Caco-2 (cell line): ENCODE results near the gene CMTM7. TPM values are rescaled to one million over a fixed set of nuclear protein-coding genes. Genes with fewer than 3 reads are reported as not detected.

Source experiments
- BruUV-seq: library from RNA; stranded (reverse); fragments of 400-500 nt; replicated peaks from 2 replicates; lab custom pipeline; 2021; lab: Mats Ljungman, UMichigan
- CTCF ChIA-PET: fragments of 300-600 bp; sonication (Branson Sonifier 250); formaldehyde crosslinking; loops from one replicate; lab custom pipeline; 2022; ENCODE audit warnings: antibody characterized with exemption; lab: Charles Lee
- POLR2A ChIA-PET: fragments of 300-600 bp; sonication (Branson Sonifier 250); formaldehyde crosslinking; loops from one replicate; lab custom pipeline; 2022; ENCODE audit warnings: antibody characterized with exemption; lab: Charles Lee
- DNase-seq, 2 experiments: peaks; one replicate each; pipeline versions ENCODE4 v3.0.0 to v3.0.0-alpha.2; 2020 to 2022
- H3K27me3 ChIP-seq: replicated peaks from 2 replicates; pipeline ENCODE4 v1.6.0; 2011; ENCODE audit warnings: low read length; ENCODE audit not compliant: control insufficient read depth, insufficient read depth
- H3K36me3 ChIP-seq: 2 replicates; pipeline ENCODE4 v1.5.1; 2011; ENCODE audit warnings: low read length; ENCODE audit not compliant: control insufficient read depth, insufficient read depth
- H3K4me1 ChIP-seq: fragments of 250-450 bp; sonication (Bioruptor Pico); 2 replicates; pipeline ENCODE4 v1.5.1; 2020; ENCODE audit warnings: mild to moderate bottlenecking
- H3K4me3 ChIP-seq: 2 replicates; pipeline ENCODE4 v1.5.1; 2011; ENCODE audit warnings: low read depth, mild to moderate bottlenecking, control low read depth, low read length
- H3K9me3 ChIP-seq: fragments of 250-450 bp; sonication (Bioruptor Pico); 2 replicates; pipeline ENCODE4 v1.5.1; 2020; ENCODE audit warnings: mild to moderate bottlenecking, moderate library complexity
- H3K27ac Mint-ChIP-seq: one replicate; pipeline ENCODE4 v1.8.0; 2022; ENCODE audit warnings: mixed read lengths; ENCODE audit not compliant: unreplicated experiment
- H3K27me3 Mint-ChIP-seq: one replicate; pipeline ENCODE4 v1.8.0; 2022; ENCODE audit warnings: mixed read lengths; ENCODE audit not compliant: insufficient read depth, unreplicated experiment
- H3K36me3 Mint-ChIP-seq: one replicate; pipeline ENCODE4 v1.8.0; 2022; ENCODE audit warnings: mild to moderate bottlenecking, mixed read lengths; ENCODE audit not compliant: insufficient read depth, unreplicated experiment
- H3K4me1 Mint-ChIP-seq: one replicate; pipeline ENCODE4 v1.8.0; 2022; ENCODE audit warnings: low read depth, mixed read lengths; ENCODE audit not compliant: unreplicated experiment
- H3K4me3 Mint-ChIP-seq: one replicate; pipeline ENCODE4 v1.8.0; 2022; ENCODE audit warnings: mild to moderate bottlenecking, moderate library complexity, mixed read lengths; ENCODE audit not compliant: unreplicated experiment
- H3K9me3 Mint-ChIP-seq: one replicate; pipeline ENCODE4 v1.8.0; 2022; ENCODE audit warnings: mixed read lengths; ENCODE audit not compliant: unreplicated experiment
- intact Hi-C: fragments of 100-400 bp; cut with micrococcal nuclease; formaldehyde crosslinking; loops from one replicate; pipeline ENCODE4 v1.10.0; 2022; ENCODE audit not compliant: unreplicated experiment
- total RNA-seq: library from RNA; stranded (reverse); gene quantifications from 2 replicates; pipeline ENCODE4 v1.2.3, GENCODE V29; 2022
- TF ChIP-seq, protein P1 (sequence below), 2 experiments: fragments of 200-600 bp in 1 of 2; IDR thresholded peaks; 1 replicate in 1 of 2; 2 replicates in 1 of 2; pipeline versions ENCODE4 v1.5.1 to v1.8.0; 2011 to 2022; ENCODE audit warnings: antibody characterized with exemption in 1 of 2, control low read depth in 1 of 2, inconsistent platforms in 1 of 2, low read depth in 1 of 2, low read length in 1 of 2, mild to moderate bottlenecking in 1 of 2, moderate library complexity in 1 of 2; ENCODE audit not compliant: insufficient read depth in 1 of 2, severe bottlenecking in 1 of 2, unreplicated experiment in 1 of 2

CMTM7 gene
- total RNA-seq, 1 experiment from 2014 or later: 27.0 TPM

DNA sequence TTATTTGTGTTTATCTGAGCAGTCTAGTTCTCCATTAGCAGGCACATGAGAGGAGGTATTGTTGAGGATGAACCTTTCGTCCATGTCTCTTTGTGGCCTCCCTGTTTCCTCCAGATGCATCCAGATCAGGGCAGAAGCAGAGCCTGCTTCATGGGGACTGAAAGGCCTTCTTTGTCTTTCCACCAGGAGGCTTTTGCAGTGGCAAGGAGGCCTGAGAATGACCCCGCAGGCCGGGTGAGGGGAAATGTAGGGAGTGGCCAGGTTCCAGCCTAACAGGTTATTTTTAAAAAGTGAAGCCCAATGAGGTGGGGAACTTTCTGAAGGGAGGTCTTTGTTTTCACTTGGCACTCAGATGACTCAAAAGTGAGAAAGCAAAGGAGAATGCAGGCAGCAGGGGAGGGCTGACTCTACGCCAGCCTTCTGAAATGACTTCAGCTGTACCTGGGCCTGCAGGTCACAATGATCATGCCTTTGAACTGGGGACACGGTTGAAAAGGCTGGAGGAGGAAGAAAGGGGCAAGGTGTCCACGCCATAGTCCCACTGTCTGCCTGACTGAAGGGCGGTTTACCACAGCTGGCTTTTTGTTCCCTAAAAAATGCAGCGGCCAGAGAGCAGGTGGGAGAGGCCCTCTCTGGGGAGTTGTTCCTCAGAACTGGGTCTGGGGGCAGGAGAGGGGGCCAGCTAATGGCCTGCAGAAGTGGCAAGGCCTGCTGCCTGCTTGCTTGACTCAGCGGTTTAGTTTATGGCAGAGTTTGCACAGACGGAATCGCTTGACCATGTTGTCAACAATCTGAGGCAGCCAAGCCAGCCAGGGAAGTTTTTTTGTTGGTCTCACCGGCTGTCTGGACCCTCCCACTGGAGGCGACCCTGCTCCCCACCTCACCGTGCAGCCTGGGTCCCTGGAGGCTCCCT is 28.7 kb downstream of the CMTM7 start:
- intact Hi-C loops: no loop called here
- H3K9me3 ChIP-seq: no peaks in the 10 kb centered on the region; the same call in 1 of the 2 replicates
- H3K4me3 Mint-ChIP-seq: peak overlapping the region; percentile 41
- H3K4me3 ChIP-seq: no peak overlapping the region
- ChIA-PET POLR2A (no interaction called here), CTCF (no interaction called here)
- peaks cover 5% of the 10 kb centered on the region for H3K36me3 Mint-ChIP-seq
- no TSS peak for BruUV-seq
- peak; percentile 75 to 82 for DNase-seq
- peaks cover 8% of the 10 kb centered on the region for H3K9me3 Mint-ChIP-seq
- H3K4me1 ChIP-seq: peaks cover 31% of the 10 kb centered on the region
- TF ChIP-seq, protein P1, sequence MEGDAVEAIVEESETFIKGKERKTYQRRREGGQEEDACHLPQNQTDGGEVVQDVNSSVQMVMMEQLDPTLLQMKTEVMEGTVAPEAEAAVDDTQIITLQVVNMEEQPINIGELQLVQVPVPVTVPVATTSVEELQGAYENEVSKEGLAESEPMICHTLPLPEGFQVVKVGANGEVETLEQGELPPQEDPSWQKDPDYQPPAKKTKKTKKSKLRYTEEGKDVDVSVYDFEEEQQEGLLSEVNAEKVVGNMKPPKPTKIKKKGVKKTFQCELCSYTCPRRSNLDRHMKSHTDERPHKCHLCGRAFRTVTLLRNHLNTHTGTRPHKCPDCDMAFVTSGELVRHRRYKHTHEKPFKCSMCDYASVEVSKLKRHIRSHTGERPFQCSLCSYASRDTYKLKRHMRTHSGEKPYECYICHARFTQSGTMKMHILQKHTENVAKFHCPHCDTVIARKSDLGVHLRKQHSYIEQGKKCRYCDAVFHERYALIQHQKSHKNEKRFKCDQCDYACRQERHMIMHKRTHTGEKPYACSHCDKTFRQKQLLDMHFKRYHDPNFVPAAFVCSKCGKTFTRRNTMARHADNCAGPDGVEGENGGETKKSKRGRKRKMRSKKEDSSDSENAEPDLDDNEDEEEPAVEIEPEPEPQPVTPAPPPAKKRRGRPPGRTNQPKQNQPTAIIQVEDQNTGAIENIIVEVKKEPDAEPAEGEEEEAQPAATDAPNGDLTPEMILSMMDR (IDR thresholded peaks at IDR 0.05; ENCODE audit: insufficient read depth in 1 of 2, low read depth in 1 of 2, low read length in 1 of 2, severe bottlenecking in 1 of 2, unreplicated experiment in 1 of 2): peak in 1 of 2 experiments; percentile 52
- no peaks in the 10 kb centered on the region for H3K27me3 ChIP-seq
- H3K27ac Mint-ChIP-seq: peak overlapping the region; percentile 77
- no peaks in the 10 kb centered on the region for H3K27me3 Mint-ChIP-seq
- peaks cover 20% of the 10 kb centered on the region for H3K4me1 Mint-ChIP-seq
- no peaks in the 10 kb centered on the region for H3K36me3 ChIP-seq

DNA sequence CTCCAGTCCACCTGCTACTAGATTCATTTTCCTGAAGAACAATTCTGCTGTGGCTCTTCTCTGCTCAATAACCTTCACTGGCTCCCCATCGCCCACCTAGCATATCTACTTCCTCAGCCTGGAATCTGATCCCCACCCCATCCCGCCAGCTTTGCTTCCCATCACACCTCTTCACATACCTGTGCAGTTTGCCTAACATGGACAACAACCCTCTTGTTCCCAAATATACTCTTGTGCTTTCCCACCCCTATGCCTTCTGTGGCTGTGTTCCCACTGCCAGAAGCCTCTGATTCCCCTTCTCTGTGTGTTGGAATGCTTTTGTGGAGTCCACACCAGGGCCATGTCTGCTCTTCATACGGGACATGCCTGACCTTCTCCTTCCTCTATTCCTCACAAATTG is 29.5 kb downstream of the CMTM7 start:
- CTCF ChIA-PET: no interaction called here
- Mint-ChIP-seq H3K4me1 (peaks cover 20% of the 10 kb centered on the region), H3K36me3 (peaks cover 5% of the 10 kb centered on the region), H3K27ac (peak overlapping the region; percentile 77), H3K9me3 (peaks cover 8% of the 10 kb centered on the region), H3K4me3 (peak overlapping the region; percentile 27), H3K27me3 (no peaks in the 10 kb centered on the region)
- DNase-seq: no peak
- Histone ChIP-seq H3K36me3 (no peaks in the 10 kb centered on the region), H3K4me3 (no peak overlapping the region), H3K27me3 (no peaks in the 10 kb centered on the region), H3K9me3 (no peaks in the 10 kb centered on the region; the same call in 1 of the 2 replicates), H3K4me1 (peaks cover 31% of the 10 kb centered on the region)
- TF ChIP-seq, protein P1 (IDR thresholded peaks at IDR 0.05; ENCODE audit: insufficient read depth in 1 of 2, low read depth in 1 of 2, low read length in 1 of 2, severe bottlenecking in 1 of 2, unreplicated experiment in 1 of 2): no peak
- intact Hi-C loops: no loop called here
- POLR2A ChIA-PET: no interaction called here
- BruUV-seq: no TSS peak

DNA sequence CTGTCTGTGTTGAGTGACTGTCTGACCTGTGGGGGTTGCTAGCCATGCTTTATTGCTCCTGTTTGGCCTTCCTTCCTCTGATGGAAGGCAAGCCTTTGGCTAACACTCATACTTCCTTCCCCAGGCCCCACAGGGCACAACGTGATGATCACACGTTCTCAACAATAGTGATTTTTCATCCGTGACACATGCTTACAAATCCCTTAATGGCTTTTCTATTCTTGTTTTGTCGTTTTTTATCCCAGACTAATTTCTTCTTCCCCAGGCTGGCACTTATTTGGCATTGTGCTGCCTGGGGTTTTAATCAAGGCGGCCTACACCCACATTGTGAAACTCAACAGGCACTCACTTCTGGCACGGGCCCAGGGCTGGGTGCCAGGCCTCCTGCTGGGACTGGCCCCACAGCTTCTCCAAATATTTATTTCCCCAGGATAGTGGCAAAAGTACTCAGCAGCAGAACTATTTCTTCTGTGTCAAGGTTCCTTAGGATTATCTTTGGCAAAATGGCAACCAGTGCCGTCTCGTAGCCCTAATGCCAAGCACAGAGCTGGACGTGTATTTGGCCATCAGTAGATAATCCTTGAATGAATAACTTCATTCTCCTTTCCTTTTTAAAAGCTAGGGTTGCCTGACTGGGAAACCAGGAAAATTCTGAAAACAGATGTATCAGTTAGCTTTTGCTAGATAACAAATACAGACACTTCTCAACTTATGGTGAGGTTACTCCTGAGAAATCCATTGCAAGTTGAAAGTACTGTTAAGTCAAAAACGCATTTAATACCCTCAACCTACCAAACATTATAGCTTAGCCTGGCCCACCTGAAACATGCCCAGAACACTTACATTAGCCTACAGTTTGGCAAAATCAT is 30.6 kb downstream of the CMTM7 start:
- ChIA-PET CTCF (interaction anchor here (0.5 kb wide), 1 partner anchor 403 kb away, joined by 3 read pairs; no protein-coding TSS in a partner anchor), POLR2A (no interaction called here)
- peaks cover 20% of the 10 kb centered on the region for H3K4me1 Mint-ChIP-seq

More for the DNA sequence above, 30.6 kb downstream of the CMTM7 start:
- H3K4me3 Mint-ChIP-seq: no peak overlapping the region
- Histone ChIP-seq H3K27me3 (no peaks in the 10 kb centered on the region), H3K4me3 (no peak overlapping the region), H3K9me3 (no peaks in the 10 kb centered on the region; the same call in 1 of the 2 replicates), H3K4me1 (peaks cover 31% of the 10 kb centered on the region), H3K36me3 (no peaks in the 10 kb centered on the region)
- peaks cover 5% of the 10 kb centered on the region for H3K36me3 Mint-ChIP-seq
- no peaks in the 10 kb centered on the region for H3K27me3 Mint-ChIP-seq
- no TSS peak for BruUV-seq
- no peak for DNase-seq
- intact Hi-C loops: no loop called here
- peaks cover 8% of the 10 kb centered on the region for H3K9me3 Mint-ChIP-seq
- H3K27ac Mint-ChIP-seq: no peak overlapping the region
- TF ChIP-seq, protein P1 (IDR thresholded peaks at IDR 0.05; ENCODE audit: insufficient read depth in 1 of 2, low read depth in 1 of 2, low read length in 1 of 2, severe bottlenecking in 1 of 2, unreplicated experiment in 1 of 2): no peak
